Panc1 (cell line): ENCODE measurements around the gene NME8. TPM values are rescaled to one million over a fixed set of nuclear protein-coding genes. Genes with fewer than 3 reads are reported as not detected.

Experiments
- ATAC-seq: fragments of 200-7000 bp; cut with Tn5 transposase; 2 replicates; pipeline ENCODE4 v1.9.1; 2020; ENCODE audit warnings: mild to moderate bottlenecking, moderate library complexity
- BruUV-seq: library from RNA; stranded (reverse); fragments of 400-500 nt; replicated peaks from 2 replicates; lab custom pipeline; 2021; lab: Mats Ljungman, UMichigan
- CTCF ChIA-PET: fragments of 300-600 bp; sonication (Branson Sonifier 250); formaldehyde crosslinking; loops from one replicate; lab custom pipeline; 2022; ENCODE audit warnings: antibody characterized with exemption; lab: Charles Lee
- POLR2A ChIA-PET: fragments of 300-600 bp; sonication (Branson Sonifier 250); formaldehyde crosslinking; loops from one replicate; lab custom pipeline; 2022; ENCODE audit warnings: antibody characterized with exemption; lab: Charles Lee
- DNase-seq: peaks from one replicate; pipeline ENCODE4 v3.0.0-alpha.2; 2010; ENCODE audit warnings: low read depth, low spot score
- H3K27ac ChIP-seq: 2 replicates; pipeline ENCODE4 v1.5.1; 2011; ENCODE audit warnings: mild to moderate bottlenecking, low read length, inconsistent platforms
- H3K27me3 ChIP-seq: fragments of 200-500 bp; sonication (Bioruptor generic); 2 replicates; pipeline ENCODE4 v1.6.0; 2014; ENCODE audit warnings: low read length, inconsistent platforms; ENCODE audit not compliant: control insufficient read depth, insufficient read depth
- H3K36me3 ChIP-seq: fragments of 200-500 bp; sonication (Bioruptor generic); 2 replicates; pipeline ENCODE4 v1.5.1; 2014; ENCODE audit warnings: inconsistent platforms, mild to moderate bottlenecking, low read length, moderate library complexity; ENCODE audit not compliant: control insufficient read depth, insufficient read depth
- H3K4me1 ChIP-seq: 2 replicates; pipeline ENCODE4 v1.5.1; 2011; ENCODE audit warnings: inconsistent platforms, mild to moderate bottlenecking, low read length, moderate library complexity; ENCODE audit not compliant: control insufficient read depth, insufficient read depth
- H3K4me3 ChIP-seq, 2 experiments: 2 replicates each; pipeline ENCODE4 v1.5.1; 2011 to 2012; ENCODE audit warnings: low read depth in 2 of 2, low read length in 2 of 2, mild to moderate bottlenecking in 2 of 2, inconsistent platforms in 1 of 2, moderate library complexity in 1 of 2
- H3K9me3 ChIP-seq: fragments of 200-500 bp; sonication (Bioruptor generic); 2 replicates; pipeline ENCODE4 v1.5.1; 2014; ENCODE audit warnings: low read depth, mild to moderate bottlenecking, inconsistent platforms, low read length, moderate library complexity; ENCODE audit not compliant: control insufficient read depth, insufficient read depth
- REST ChIP-seq, 2 experiments: IDR thresholded peaks; 2 replicates each; pipeline ENCODE4 v1.6.1; 2011 to 2012; ENCODE audit warnings: low read depth in 2 of 2, control low read depth in 1 of 2, low read length in 1 of 2, mild to moderate bottlenecking in 1 of 2, moderate library complexity in 1 of 2; ENCODE audit not compliant: insufficient read depth in 1 of 2
- SIN3A ChIP-seq: IDR thresholded peaks from 2 replicates; pipeline ENCODE4 v1.6.1; 2012; ENCODE audit warnings: low read depth, mild to moderate bottlenecking, low read length, moderate library complexity, borderline replicate concordance; ENCODE audit not compliant: insufficient read depth
- TCF7L2 ChIP-seq: IDR thresholded peaks from 2 replicates; pipeline ENCODE4 v1.6.1; 2011; ENCODE audit warnings: mild to moderate bottlenecking, low read depth, low read length, inconsistent platforms
- in situ Hi-C: cut with HindIII; loops from 2 replicates; pipeline ENCODE4 v1.10.0; 2016; ENCODE audit warnings: low sequenced_read_pairs, low pct_unique_long_range_greater_than_20kb
- intact Hi-C: fragments of 100-400 bp; cut with micrococcal nuclease; formaldehyde crosslinking; loops from one replicate; pipeline ENCODE4 v1.10.0; 2022; ENCODE audit not compliant: unreplicated experiment
- total RNA-seq: library from RNA; stranded (reverse); gene quantifications from one replicate; pipeline ENCODE4 v1.2.1, GENCODE V29; 2021; ENCODE audit not compliant: unreplicated experiment
- TF ChIP-seq, protein P1 (sequence below): fragments of 450-650 bp; IDR thresholded peaks from 2 replicates; pipeline ENCODE4 v1.5.1; 2017; ENCODE audit warnings: mild to moderate bottlenecking

NME8 gene
- total RNA-seq, 1 experiment from 2014 or later: not detected

- DNase-seq: no peak
- ChIA-PET POLR2A (no interaction called here), CTCF (interaction anchor here (0.6 kb wide), 1 partner anchor 210 kb away, joined by 7 read pairs; no protein-coding TSS in a partner anchor)
- BruUV-seq: no TSS peak
- TF ChIP-seq, protein P1, sequence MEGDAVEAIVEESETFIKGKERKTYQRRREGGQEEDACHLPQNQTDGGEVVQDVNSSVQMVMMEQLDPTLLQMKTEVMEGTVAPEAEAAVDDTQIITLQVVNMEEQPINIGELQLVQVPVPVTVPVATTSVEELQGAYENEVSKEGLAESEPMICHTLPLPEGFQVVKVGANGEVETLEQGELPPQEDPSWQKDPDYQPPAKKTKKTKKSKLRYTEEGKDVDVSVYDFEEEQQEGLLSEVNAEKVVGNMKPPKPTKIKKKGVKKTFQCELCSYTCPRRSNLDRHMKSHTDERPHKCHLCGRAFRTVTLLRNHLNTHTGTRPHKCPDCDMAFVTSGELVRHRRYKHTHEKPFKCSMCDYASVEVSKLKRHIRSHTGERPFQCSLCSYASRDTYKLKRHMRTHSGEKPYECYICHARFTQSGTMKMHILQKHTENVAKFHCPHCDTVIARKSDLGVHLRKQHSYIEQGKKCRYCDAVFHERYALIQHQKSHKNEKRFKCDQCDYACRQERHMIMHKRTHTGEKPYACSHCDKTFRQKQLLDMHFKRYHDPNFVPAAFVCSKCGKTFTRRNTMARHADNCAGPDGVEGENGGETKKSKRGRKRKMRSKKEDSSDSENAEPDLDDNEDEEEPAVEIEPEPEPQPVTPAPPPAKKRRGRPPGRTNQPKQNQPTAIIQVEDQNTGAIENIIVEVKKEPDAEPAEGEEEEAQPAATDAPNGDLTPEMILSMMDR: no peak
- TF ChIP-seq SIN3A (no peak), TCF7L2 (no peak)
- Histone ChIP-seq H3K27ac (no peak overlapping the region), H3K36me3 (no peaks in the 10 kb centered on the region), H3K9me3 (no peaks in the 10 kb centered on the region), H3K4me1 (no peaks in the 10 kb centered on the region; the same call in 1 of the 2 replicates), H3K27me3 (no peaks in the 10 kb centered on the region), H3K4me3 (no peak overlapping the region)
- ATAC-seq: no peak
- intact Hi-C loops: loop anchor here (2.0 to 10.0 kb wide), 3 partner anchors 207 to 435 kb away; no protein-coding TSS in a partner anchor
- in situ Hi-C loops: no loop called here
Observed at GRCh38 chr7:37899712-37900247, 51.4 kb downstream of the NME8 start.

- intact Hi-C loops (loop anchor here (2.0 to 10.0 kb wide), 3 partner anchors 205 to 433 kb away; no protein-coding TSS in a partner anchor), in situ Hi-C loops (no loop called here)
- H3K4me3 ChIP-seq: no peak overlapping the region
- no peaks in the 10 kb centered on the region for H3K9me3 ChIP-seq
- POLR2A ChIA-PET: no interaction called here
- H3K36me3 ChIP-seq: no peaks in the 10 kb centered on the region
- peak; percentile 28 for DNase-seq
- CTCF ChIA-PET: interaction anchor here (0.6 to 1.0 kb wide), 9 partner anchors 16 to 629 kb away, joined by 3 to 7 read pairs (median 4); partner anchors contain the start of gene SFRP4
- no peaks in the 10 kb centered on the region; the same call in 1 of the 2 replicates for H3K4me1 ChIP-seq
- H3K27ac ChIP-seq: no peak overlapping the region
- BruUV-seq: no TSS peak
- ATAC-seq: peak; percentile 62
- TF ChIP-seq SIN3A: no peak
- no peak for TF ChIP-seq REST (IDR thresholded peaks at IDR 0.05; ENCODE audit: insufficient read depth in 1 of 2, low read depth in 2 of 2, low read length in 1 of 2)
- TF ChIP-seq TCF7L2: no peak
- TF ChIP-seq, protein P1: peak; percentile 77; the same call in 1 of the 2 replicates
- H3K27me3 ChIP-seq: peaks cover 4% of the 10 kb centered on the region; the same call in 1 of the 2 replicates
Observed at GRCh38 chr7:37901236-37901827, 52.9 kb downstream of the NME8 start.
